ENCODE data around the gene IFI16.
"Not testable (repeated sequence)": the region's sequence is repeated elsewhere in the genome, so short reads cannot be mapped to it uniquely, and the experiment has no call there.

IFI16 gene

DNA sequence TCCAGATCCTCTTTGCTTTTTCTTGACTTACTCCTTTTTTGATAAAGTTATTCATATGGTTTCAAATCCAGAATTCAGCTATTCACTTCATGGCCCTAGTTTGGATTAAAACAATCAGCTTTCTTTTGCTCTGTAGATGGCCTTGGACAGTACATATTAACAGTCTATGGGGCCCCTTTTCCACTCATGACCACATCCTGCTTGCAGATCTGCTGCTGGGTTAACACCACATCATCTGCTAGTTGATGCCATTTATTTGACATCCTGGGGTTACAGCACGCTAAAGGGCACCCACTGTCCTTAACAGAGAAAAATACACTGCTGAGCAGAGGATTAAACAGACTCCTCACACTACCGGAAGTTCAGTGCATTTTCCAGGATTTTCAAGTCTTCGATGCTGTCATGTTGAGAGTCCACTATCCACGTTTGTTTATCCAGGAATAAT lies 941 bp upstream of the IFI16 start:
- peak in 3 of 14 donors; percentile 4 to 12 (median 12) for DNase-seq

GRCh38 chr1:159009287-159009686 lies 420 bp upstream of the IFI16 start:
- no peak for DNase-seq

- DNase-seq: no peak
Measured at GRCh38 chr1:159010391-159010790, 684 bp downstream of the IFI16 start.

GRCh38 chr1:159011001-159011400 lies 1.3 kb downstream of the IFI16 start:
- DNase-seq: not testable (repeated sequence)

GRCh38 chr1:159011751-159012150 lies 2.0 kb downstream of the IFI16 start:
- DNase-seq: no peak

DNA sequence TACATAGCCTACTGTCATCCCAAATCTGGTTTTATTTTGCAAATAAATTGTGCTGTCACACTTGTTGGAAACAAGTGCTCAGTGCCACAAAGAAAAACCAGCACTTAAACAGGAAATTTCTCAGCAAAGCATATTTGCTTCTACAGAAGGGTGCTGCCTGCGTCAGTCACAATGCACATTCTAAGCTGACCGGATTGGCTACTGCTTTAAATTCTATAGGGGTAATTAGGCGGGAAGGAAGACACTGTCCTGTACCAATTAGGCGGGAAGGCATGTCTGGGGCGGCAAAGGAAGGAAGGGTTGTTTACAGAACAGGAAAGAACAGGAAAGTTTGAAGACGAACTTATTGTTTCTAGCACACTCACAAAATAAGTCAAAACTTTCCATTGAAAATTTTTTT lies 2.8 kb downstream of the IFI16 start:
- no peak for DNase-seq

DNA sequence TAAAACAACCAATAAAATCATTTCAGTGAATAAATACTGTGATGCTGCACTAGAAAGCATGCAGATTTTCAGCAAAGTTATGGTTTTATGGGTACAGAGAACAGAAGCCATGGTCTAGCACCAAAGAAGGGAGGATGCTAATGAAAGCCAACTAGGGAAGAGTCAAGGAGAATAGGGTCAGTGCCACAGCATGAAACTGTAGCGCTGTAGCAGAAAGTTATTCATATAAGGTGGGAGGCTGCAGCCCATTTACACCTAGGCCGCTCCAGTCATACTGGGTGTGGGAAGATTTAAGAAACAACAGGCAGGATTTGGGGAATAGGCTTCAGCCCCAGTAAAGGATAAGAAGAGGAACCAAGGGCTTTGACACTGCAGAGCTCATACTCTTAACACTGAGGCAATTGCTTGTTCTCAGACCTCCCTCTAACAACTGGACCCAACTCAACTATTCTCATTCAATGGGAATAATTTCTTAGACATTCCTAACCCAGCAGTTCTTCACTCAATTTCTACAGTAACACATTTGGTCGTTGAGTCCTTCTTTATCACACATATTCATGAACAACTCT lies 4.4 kb downstream of the IFI16 start:
- no peak for DNase-seq

- DNase-seq: no peak
Measured at GRCh38 chr1:159014851-159015250, 5.1 kb downstream of the IFI16 start.

DNA sequence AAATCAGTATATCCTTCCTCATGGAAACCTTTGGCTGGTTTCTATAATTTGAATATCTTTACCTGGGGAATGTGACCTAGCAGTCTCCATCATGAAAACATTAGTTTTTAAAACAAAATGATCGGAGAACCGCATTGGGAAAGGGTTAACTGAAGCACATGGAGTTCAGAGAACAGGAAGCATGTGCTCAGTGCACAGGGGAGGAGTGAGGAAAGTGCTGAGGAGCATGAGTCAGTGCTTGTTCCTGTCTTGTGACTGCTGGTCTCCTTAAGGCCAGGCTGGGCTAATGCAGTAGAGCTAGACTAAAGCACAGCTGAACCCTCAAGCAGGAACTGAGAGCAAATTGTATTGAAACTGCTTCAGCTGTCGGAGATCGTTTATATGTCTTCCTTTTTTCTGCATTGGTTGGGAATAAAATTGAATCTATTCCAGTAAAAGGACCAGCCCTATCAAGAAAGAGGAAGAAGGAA lies 5.8 kb downstream of the IFI16 start:
- DNase-seq: peak in 7 of 14 donors; percentile 10 to 46 (median 21)

- no peak for DNase-seq
Measured at GRCh38 chr1:159023723-159024122, 14.0 kb downstream of the IFI16 start.

DNA sequence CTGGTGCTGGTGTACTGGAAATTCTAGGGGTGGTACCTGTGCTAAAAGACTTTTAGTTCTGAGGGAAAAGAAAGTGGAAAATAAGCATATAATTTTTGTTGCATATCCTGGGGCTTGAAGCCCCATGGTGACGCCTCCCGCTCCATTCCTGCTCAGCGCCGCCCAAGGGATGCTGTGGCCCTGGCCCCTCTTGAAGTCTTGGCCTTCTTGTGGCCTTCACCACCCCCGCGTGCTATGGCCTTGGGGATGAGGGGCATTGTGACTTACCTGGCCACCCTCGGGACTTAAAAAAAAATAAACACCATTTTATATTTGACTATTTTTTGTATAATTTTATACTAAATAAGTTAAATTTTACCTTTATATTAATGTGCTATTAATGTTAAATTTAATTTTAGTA lies 15.3 kb downstream of the IFI16 start:
- no peak for DNase-seq

DNA sequence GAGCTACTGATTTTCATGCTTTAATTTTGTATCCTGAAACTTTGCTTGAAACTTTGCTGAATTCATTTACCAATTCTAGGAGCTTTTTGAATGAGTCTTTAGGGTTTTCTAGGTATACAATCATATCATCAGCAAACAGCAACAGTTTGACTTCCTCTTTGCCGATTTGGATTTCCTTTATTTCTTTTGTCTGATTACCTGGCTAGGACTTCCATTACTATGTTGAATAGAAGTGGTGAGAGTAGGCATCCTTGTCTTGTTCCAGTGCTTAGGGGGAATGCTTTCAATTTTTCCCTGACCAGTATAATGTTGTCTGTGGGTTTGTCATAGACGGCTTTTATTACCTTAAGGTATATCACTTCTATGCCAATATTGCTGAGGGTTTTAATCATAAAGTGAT lies 17.1 kb downstream of the IFI16 start:
- DNase-seq: not testable (repeated sequence)

DNA sequence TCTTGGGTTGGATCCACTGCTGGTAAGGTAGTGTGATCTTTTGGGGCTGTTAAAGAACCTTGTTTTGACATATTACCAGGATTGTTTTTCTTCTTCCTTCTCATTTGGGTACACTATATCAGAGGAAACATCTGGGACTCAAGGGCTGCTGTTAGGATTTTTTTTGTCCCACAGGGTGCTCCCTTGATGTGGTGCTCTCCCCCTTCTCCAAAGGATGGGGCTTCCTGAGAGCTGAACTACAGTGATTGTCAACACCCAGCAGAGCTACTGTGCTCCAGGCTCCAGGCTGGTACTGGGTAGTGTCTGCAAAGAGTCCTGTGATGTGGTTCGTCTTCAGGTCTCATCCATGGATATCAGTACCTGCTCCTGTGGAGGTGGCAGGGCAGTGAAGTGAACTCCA lies 20.6 kb downstream of the IFI16 start:
- no peak for DNase-seq

DNA sequence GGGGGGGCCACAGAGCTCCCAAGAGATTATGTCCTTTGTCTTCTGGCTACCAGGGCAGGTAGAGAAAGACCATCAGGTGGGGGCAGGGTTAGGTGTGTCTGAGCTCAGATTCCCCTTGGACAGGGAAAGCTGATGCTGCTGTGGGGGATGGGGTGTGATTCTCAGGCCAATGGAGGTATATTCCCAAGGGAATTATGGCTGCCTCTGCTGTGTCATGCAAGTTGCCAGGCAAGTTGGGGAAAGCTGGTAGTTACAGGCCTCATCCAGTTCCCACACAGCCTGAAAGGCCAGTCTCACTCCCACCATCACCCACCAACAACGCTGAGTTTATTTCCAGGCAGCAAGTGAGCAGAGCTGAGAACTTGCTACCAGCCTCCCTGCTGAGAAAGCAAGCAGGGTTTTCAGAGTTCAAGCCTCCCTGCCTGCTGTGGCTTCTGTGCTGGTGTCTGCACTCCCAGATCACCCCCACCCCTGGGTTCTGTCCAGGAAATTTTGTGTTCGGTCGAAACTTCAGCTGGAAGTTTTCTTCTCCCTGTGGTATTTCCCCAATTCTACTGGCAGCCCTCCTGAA lies 21.3 kb downstream of the IFI16 start:
- DNase-seq: no peak

GRCh38 chr1:159040206-159040605 lies 30.5 kb downstream of the IFI16 start:
- DNase-seq: no peak

GRCh38 chr1:159040893-159041724 lies 31.4 kb downstream of the IFI16 start:
- DNase-seq: no peak

- DNase-seq: not testable (repeated sequence)
Measured at GRCh38 chr1:159046486-159046885, 36.8 kb downstream of the IFI16 start.

- no peak for DNase-seq
Measured at GRCh38 chr1:159051436-159051835, 41.7 kb downstream of the IFI16 start.

- no peak for DNase-seq
Measured at GRCh38 chr1:159054427-159054826, 44.7 kb downstream of the IFI16 start.

DNA sequence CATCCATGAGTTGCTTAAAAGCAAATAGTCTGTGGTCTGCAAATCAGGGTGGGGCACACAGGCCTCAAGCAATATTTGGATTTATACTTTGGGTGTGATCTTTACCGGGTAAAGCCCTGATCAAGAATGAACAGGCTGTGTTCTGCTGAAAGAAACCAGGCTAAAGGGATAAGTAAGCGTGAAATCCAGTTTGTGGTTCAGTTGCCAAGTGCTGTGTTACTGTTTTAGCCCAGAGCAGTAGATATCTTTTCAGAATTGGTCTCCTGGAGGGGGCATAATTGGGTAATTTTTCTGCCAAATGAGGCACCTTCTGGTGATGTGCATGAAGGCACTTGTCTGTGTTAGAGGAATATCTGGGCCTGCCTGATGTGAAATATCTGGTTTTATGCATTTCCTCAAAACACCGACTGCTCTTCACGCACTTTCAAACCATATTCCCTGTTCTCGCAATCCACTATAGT lies 45.5 kb downstream of the IFI16 start:
- DNase-seq: no peak

GRCh38 chr1:159056069-159056698 lies 46.5 kb downstream of the IFI16 start:
- peak in 2 of 14 donors; percentile 5 to 6 for DNase-seq

- no peak for DNase-seq
Measured at GRCh38 chr1:159058751-159059150, 49.0 kb downstream of the IFI16 start.

DNA sequence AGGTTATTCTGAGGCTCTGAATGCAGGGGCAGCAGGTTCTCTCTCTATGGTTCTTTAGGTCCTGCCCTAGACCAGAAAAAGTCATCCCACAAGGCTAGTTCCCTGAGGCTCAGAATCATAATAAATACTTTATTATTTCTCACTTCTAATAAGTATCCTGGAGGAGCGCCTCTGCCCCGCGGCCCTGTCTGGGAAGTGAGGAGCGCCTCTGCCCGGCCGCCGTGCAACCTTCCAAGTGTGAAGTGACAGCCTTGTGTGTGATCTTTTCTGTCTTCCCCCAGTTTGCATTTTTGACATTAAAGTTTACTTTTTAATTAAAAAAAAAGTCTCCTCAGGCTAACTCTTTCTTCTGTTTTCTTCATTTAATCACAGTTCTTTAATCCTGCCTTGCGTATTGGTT lies 55.4 kb downstream of the IFI16 start:
- DNase-seq: no peak

All from C1 segment of cervical spinal cord (tissue), 14 donors.